Neural progenitor cell (in vitro differentiated cells): ENCODE data around the gene ZMYM5.

Experiments
- EZH2 ChIP-seq: fragments of 200-600 bp; sonication (generic); IDR thresholded peaks from 2 replicates; pipeline ENCODE4 v1.6.1; 2017; ENCODE audit warnings: antibody characterized with exemption, mild to moderate bottlenecking, moderate library complexity
- EZH2phosphoT487 ChIP-seq: fragments of 200-600 bp; sonication (generic); IDR thresholded peaks from 2 replicates; pipeline ENCODE4 v1.6.1; 2017; ENCODE audit warnings: antibody characterized with exemption
- TF ChIP-seq, protein P1 (sequence below): fragments of 200-600 bp; sonication (generic); IDR thresholded peaks from 2 replicates; pipeline ENCODE4 v1.5.1; 2017; ENCODE audit warnings: antibody characterized with exemption, mild to moderate bottlenecking

DNA sequence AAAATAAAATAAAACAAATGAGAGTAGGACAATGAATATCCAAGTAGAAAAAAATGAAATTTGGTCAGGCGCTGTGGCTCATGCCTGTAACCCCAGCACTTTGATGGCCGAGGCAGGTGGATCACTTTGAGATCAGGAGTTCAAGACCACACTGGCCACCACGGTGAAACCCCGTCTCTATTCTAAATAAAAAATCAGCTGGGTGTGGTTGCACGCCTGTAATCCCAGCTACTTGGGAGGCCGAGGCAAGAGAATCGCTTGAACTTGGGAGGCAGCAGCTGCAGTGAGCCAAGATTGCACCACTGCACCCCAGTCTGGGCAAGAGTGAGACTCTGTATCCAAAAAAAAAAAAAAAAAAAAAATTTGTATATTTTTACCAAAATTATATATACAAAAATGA, 18.2 kb upstream of the ZMYM5 start:
- TF ChIP-seq, protein P1, sequence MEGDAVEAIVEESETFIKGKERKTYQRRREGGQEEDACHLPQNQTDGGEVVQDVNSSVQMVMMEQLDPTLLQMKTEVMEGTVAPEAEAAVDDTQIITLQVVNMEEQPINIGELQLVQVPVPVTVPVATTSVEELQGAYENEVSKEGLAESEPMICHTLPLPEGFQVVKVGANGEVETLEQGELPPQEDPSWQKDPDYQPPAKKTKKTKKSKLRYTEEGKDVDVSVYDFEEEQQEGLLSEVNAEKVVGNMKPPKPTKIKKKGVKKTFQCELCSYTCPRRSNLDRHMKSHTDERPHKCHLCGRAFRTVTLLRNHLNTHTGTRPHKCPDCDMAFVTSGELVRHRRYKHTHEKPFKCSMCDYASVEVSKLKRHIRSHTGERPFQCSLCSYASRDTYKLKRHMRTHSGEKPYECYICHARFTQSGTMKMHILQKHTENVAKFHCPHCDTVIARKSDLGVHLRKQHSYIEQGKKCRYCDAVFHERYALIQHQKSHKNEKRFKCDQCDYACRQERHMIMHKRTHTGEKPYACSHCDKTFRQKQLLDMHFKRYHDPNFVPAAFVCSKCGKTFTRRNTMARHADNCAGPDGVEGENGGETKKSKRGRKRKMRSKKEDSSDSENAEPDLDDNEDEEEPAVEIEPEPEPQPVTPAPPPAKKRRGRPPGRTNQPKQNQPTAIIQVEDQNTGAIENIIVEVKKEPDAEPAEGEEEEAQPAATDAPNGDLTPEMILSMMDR = no peak
- TF ChIP-seq EZH2phosphoT487 (no peak), EZH2 (no peak)
